ENCODE results near the gene DCUN1D3.

The DCUN1D3 gene

DNA sequence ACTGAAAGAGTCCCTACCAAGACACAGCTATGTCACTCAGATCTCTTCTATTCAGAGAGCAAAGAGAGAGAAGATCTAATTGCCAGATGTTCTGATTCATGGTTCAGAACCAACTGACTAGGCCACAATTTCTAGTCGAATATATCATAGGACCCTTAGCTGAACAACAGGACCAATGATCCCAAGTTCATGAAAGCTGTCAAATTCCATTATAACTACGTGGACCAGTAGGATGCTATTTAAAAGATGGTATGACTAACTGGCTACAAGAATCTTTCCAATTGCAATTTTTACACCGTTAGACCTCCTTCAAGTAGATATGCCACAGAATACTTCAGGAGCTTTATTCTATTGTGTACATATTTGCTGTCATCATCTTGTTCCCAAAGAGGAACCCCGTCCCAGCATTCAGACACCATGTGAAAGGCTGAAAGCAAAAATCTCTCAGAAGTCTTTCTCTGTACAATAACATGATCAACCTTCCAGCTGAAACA lies 26.0 kb downstream of the DCUN1D3 start:
- DNase-seq (ENCODE audit: low read depth, low spot score), result no peak
- H3K4me3 ChIP-seq (ENCODE audit: low read depth, low read length), result no peak overlapping the region
- TF ChIP-seq, protein P1, sequence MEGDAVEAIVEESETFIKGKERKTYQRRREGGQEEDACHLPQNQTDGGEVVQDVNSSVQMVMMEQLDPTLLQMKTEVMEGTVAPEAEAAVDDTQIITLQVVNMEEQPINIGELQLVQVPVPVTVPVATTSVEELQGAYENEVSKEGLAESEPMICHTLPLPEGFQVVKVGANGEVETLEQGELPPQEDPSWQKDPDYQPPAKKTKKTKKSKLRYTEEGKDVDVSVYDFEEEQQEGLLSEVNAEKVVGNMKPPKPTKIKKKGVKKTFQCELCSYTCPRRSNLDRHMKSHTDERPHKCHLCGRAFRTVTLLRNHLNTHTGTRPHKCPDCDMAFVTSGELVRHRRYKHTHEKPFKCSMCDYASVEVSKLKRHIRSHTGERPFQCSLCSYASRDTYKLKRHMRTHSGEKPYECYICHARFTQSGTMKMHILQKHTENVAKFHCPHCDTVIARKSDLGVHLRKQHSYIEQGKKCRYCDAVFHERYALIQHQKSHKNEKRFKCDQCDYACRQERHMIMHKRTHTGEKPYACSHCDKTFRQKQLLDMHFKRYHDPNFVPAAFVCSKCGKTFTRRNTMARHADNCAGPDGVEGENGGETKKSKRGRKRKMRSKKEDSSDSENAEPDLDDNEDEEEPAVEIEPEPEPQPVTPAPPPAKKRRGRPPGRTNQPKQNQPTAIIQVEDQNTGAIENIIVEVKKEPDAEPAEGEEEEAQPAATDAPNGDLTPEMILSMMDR (IDR thresholded peaks at IDR 0.05; ENCODE audit: low read depth, low read length), result no peak
- in situ Hi-C loops (cut with HindIII; ENCODE audit: low sequenced_read_pairs), result no loop called here

DNA sequence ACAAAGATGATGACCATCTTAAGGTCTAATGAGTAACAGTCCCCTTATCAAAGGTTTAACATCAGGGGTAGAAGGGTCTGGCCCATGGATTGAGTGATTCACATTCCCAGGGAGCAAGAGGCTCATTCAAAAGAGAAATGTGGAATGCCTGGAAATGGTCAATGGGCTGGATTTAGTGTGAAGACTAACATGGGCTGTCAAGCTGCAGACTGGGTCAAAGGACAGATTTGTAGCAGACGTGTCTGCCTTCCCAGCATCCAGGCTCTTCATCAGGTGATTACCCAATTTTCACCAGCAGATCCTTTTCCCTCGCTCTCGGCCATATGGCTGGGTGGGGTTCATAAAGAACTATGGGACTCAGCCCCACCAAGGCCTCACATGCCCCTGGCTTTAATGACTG lies 26.8 kb downstream of the DCUN1D3 start:
- no peak for DNase-seq (ENCODE audit: low read depth, low spot score)
- in situ Hi-C loops (cut with HindIII; ENCODE audit: low sequenced_read_pairs), result no loop called here
- TF ChIP-seq, protein P1 (IDR thresholded peaks at IDR 0.05; ENCODE audit: low read depth, low read length), result no peak

DNA sequence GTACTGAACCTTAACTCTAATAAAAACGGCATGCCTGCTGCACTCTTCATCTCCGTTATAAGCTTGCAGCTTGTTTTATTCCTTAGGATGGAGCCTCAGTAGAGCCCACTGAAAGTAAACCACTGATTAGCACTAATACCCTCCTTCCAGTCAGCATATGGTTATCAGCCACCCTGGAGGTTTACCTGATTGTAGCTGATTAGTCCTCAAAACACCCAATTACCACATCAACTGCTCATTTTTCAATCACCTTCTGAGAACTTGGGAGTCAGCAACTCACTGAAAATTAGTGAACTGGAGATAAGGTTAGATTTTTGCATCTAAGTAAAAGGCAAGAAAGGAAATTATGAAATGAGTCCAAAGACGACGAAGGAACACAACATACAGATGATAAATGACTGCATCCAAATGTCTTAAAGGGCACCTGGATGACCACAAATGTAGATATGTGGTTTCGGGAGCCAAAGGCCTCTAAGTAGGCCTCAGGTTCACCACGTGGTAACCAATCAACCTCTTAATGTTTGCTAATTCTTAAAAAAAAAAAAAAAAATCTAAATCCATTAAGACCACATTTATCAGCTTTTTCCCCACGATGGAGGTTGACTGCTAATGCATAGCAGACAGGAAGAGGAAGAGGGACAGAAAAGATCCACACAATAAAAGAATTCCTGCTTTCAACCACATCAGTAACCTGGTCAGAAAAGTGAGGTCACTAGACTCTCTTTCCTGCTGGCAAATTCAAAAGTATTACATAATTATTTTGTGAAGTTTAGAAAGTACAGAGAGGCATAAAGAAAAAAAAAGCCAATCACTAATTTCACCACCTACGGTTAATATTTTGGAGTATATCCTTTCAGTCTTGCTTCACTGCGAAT lies 28.0 kb downstream of the DCUN1D3 start:
- in situ Hi-C loops (cut with HindIII; ENCODE audit: low sequenced_read_pairs), result no loop called here
- DNase-seq (ENCODE audit: low read depth, low spot score), result no peak
- H3K4me3 ChIP-seq (ENCODE audit: low read depth, low read length), result no peak overlapping the region
- TF ChIP-seq, protein P1 (IDR thresholded peaks at IDR 0.05; ENCODE audit: low read depth, low read length), result no peak

More for the DNA sequence above, 26.8 kb downstream of the DCUN1D3 start:
- no peak overlapping the region for H3K4me3 ChIP-seq (ENCODE audit: low read depth, low read length)

DNA sequence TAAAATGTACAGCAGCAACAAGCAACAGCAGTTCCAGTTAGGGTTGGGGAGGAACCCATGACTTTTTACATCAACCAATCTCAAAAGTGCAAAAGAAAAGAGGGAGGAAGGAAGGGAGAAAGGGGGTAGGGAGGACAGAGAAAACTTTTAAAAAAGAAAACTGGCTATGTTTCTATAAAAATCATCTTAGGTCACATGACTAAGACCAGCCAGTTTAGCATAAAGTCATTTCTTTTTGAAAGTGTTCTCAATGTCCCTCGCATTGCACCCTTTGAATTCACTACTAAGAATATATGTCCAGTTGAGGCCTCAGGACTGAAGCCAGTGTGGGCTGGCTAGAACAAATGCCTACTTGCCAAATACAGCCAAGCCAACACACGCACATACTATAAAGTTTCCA lies 28.9 kb downstream of the DCUN1D3 start:
- in situ Hi-C loops (cut with HindIII; ENCODE audit: low sequenced_read_pairs), result no loop called here
- H3K4me3 ChIP-seq (ENCODE audit: low read depth, low read length), result no peak overlapping the region
- TF ChIP-seq, protein P1 (IDR thresholded peaks at IDR 0.05; ENCODE audit: low read depth, low read length), result no peak
- no peak for DNase-seq (ENCODE audit: low read depth, low spot score)

DNA sequence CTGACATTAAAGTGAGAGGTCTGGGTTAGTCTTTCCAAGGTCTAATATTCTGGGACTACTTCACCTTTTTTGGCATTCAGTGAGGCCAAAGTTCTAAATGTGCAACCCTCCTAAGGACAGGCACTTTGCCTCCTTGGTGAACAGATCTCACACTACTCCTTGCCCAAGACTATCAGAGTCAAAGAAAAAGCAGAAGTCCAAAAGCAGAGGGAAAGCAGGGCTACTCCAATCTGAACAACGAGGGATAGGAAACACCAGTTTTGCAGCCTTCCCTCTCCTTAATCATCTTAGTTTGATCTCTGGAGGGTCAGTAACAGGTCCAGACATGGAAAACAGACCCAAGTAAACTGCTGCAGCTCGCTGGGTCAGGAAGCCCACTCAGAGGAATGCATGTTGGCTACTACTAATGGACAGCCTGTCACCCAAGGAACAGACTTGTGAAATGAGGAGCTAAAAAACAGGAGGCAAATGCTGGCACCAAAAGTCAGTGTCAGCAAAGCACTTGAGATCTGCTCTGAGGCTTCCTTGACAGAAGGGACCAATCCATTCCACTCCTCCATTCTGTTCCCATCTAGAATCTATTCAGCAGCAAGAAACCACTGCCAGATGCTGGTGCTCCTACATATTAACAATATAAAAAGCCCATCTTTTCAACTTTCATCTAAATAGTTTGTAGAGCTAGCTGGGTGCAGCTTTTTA lies 29.9 kb downstream of the DCUN1D3 start:
- DNase-seq (ENCODE audit: low read depth, low spot score), result no peak
- TF ChIP-seq, protein P1 (IDR thresholded peaks at IDR 0.05; ENCODE audit: low read depth, low read length), result no peak
- no peak overlapping the region for H3K4me3 ChIP-seq (ENCODE audit: low read depth, low read length)
- in situ Hi-C loops (cut with HindIII; ENCODE audit: low sequenced_read_pairs), result no loop called here

DNA sequence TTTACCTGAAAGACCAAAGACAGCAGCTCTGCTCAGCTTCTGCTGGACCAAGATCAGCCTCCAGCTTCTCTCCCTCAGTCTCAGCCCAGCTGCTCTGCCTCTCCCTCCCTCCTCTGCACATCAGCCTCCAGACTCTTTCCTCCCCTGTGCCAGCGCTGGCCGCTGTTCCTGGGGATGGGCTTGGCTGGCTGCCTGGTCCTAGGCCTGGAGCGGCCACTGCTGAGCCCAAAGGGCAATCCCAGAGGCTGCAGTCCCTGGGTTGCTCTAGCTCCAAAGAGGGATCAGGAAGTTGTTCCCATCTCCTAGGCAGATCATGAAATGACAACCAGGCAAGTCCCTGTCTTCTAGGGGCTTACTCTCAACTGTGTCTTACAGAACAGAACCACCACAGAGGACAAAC lies 31.3 kb downstream of the DCUN1D3 start:
- TF ChIP-seq, protein P1 (IDR thresholded peaks at IDR 0.05; ENCODE audit: low read depth, low read length), result no peak
- in situ Hi-C loops (cut with HindIII; ENCODE audit: low sequenced_read_pairs), result no loop called here
- H3K4me3 ChIP-seq (ENCODE audit: low read depth, low read length), result no peak overlapping the region
- DNase-seq (ENCODE audit: low read depth, low spot score), result peak; percentile 64

Measured in astrocyte of the spinal cord (primary cell).